Brain microvascular endothelial cell (primary cell): ENCODE data around the gene CCDC93.

Source experiments
- DNase-seq: peaks from one replicate; pipeline ENCODE4 v3.0.0-alpha.2; 2020
- H3K27ac ChIP-seq: fragments of 250-450 bp; sonication (Bioruptor Pico); 2 replicates; pipeline ENCODE4 v1.5.1; 2020; ENCODE audit warnings: mild to moderate bottlenecking, moderate library complexity
- H3K27me3 ChIP-seq: fragments of 250-450 bp; sonication (Bioruptor Pico); replicated peaks from 2 replicates; pipeline ENCODE4 v1.5.1; 2020; ENCODE audit warnings: mild to moderate bottlenecking
- H3K36me3 ChIP-seq: fragments of 250-450 bp; sonication (Bioruptor Pico); replicated peaks from 2 replicates; pipeline ENCODE4 v1.5.1; 2020; ENCODE audit warnings: mild to moderate bottlenecking
- H3K4me3 ChIP-seq: 2 replicates; pipeline ENCODE4 v1.5.1; 2011; ENCODE audit warnings: low read depth, mild to moderate bottlenecking, control low read depth, low read length, moderate library complexity
- in situ Hi-C: cut with HindIII; loops from 2 replicates; pipeline ENCODE4 v1.10.0; 2017; ENCODE audit warnings: low sequenced_read_pairs, low pct_ligation_motif_present
- TF ChIP-seq, protein P1 (sequence below): IDR thresholded peaks from 2 replicates; pipeline ENCODE4 v1.5.1; 2011; ENCODE audit warnings: low read depth, mild to moderate bottlenecking, moderate library complexity, low read length, control low read depth, inconsistent platforms; ENCODE audit errors: missing control alignments

CCDC93 gene

DNA sequence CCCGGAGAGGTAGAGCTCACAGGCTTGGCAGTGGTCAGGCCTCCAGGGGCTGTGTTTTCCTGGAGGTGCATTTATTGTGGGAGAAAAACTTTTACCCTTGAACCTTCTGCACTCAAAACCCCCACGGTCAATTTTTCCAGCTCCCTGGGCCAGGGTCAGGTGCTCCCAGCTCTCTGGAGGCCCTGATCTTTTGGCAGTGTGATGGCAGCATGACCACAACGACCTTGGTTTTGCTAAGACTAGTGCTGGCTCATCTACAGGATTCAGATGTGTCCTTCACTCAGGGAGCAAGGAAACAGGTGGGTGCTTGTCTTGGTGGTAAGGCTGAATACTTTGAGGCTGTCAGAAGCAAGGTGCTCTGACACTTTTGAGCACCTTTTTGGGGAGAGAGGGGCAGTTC, 92.3 kb downstream of the CCDC93 start:
- DNase-seq: no peak
- in situ Hi-C loops: no loop called here
- H3K4me3 ChIP-seq: no peak overlapping the region
- H3K27ac ChIP-seq: no peak overlapping the region
- TF ChIP-seq, protein P1, sequence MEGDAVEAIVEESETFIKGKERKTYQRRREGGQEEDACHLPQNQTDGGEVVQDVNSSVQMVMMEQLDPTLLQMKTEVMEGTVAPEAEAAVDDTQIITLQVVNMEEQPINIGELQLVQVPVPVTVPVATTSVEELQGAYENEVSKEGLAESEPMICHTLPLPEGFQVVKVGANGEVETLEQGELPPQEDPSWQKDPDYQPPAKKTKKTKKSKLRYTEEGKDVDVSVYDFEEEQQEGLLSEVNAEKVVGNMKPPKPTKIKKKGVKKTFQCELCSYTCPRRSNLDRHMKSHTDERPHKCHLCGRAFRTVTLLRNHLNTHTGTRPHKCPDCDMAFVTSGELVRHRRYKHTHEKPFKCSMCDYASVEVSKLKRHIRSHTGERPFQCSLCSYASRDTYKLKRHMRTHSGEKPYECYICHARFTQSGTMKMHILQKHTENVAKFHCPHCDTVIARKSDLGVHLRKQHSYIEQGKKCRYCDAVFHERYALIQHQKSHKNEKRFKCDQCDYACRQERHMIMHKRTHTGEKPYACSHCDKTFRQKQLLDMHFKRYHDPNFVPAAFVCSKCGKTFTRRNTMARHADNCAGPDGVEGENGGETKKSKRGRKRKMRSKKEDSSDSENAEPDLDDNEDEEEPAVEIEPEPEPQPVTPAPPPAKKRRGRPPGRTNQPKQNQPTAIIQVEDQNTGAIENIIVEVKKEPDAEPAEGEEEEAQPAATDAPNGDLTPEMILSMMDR: no peak
- H3K27me3 ChIP-seq: no peaks in the 10 kb centered on the region
- H3K36me3 ChIP-seq: peaks cover 61% of the 10 kb centered on the region

DNA sequence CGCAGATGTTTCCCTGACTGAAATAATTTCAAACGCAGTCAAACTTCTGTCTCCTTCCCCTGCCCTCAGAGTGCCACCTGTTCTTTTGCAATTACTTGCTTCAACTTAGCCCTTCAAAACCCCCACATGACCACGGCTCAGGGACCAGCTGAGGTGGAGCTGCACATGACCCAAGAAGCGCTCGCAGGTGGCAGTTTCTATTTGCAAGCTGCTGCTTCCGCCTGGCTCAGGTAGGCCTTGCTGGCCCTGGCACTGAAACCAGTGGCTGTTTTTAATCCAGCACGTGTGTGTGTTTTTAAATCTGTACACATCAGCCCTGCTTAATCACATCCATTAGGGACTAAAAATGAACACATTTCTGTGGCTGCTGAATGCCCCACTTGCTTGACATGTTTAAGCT, 95.3 kb downstream of the CCDC93 start:
- H3K27me3 ChIP-seq: no peaks in the 10 kb centered on the region
- TF ChIP-seq, protein P1: no peak
- no peak overlapping the region for H3K27ac ChIP-seq
- H3K36me3 ChIP-seq: peaks cover 55% of the 10 kb centered on the region
- DNase-seq: no peak
- no peak overlapping the region for H3K4me3 ChIP-seq
- in situ Hi-C loops: no loop called here

DNA sequence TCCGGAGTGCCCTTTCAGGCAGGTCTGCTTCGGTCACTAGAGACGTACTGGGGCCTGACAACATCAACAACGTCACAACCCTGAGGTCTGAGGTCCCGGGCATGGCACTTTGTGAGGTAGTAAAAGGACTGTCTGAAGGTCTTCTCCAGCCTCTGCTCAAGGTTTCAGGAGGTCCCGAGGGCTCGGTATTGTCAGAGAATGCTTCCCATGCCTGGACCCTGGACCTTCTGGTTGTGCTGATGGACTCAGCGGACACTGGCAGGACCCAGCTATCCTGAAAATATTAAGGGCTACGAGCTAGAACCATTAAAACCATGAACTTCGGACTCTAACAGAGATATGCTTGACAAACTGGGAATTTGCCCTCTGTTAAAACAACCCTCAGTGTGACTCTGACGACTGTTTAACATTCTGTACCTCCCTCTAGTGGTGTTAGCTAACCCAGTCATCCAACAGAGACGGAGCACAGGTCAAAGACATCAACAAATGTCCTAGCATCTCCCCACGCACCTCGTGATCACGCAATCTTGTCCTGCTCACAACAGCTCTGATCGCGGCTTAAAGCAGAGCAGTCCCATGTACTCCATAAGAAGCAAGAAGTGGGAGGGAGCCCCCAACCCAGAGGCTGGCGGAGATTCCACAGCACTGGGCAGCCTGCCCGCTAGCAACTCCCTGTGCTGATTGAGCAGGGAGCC, 96.5 kb downstream of the CCDC93 start:
- DNase-seq: no peak
- no peak overlapping the region for H3K27ac ChIP-seq
- H3K27me3 ChIP-seq: no peaks in the 10 kb centered on the region
- TF ChIP-seq, protein P1: peak; percentile 57
- peaks cover 47% of the 10 kb centered on the region for H3K36me3 ChIP-seq
- no peak overlapping the region for H3K4me3 ChIP-seq
- in situ Hi-C loops: no loop called here

DNA sequence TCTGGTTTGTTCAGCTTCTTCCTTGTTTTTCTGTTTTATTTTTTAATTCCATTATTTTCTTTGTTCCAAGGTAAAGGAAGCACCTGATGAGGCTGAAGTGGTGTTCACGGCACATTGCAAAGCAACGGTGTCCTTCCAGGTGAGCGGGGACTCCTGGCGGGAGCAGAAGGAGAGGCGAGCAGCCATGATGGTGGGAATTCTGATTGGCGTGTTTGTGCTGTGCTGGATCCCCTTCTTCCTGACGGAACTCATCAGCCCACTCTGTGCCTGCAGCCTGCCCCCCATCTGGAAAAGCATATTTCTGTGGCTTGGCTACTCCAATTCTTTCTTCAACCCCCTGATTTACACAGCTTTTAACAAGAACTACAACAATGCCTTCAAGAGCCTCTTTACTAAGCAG, 110.9 kb downstream of the CCDC93 start:
- H3K4me3 ChIP-seq: no peak overlapping the region
- no peak for DNase-seq
- H3K27ac ChIP-seq: no peak overlapping the region
- in situ Hi-C loops: no loop called here
- no peaks in the 10 kb centered on the region for H3K36me3 ChIP-seq
- TF ChIP-seq, protein P1: no peak
- no peaks in the 10 kb centered on the region for H3K27me3 ChIP-seq

DNA sequence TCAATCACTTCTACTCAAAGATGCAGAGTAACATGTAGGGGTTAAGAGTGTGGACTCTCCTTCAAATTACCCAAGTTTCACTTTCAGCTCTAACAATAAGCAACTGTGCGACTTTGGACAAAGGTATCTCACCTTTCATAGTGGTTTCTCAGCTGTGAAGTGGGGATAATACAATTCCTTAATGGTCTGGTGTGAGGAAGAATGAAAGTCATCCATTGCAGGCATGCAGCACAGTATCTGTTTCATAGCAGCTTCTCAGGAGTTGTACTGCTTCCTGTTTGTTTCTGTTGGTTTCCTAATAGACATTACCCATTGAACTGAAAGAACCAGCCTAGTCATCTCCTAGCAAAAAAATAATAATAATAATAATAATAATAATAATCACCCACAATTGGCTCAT, 125.0 kb downstream of the CCDC93 start:
- no peaks in the 10 kb centered on the region for H3K27me3 ChIP-seq
- no peak for DNase-seq
- TF ChIP-seq, protein P1: no peak
- no peak overlapping the region for H3K4me3 ChIP-seq
- in situ Hi-C loops: no loop called here
- H3K36me3 ChIP-seq: no peaks in the 10 kb centered on the region
- no peak overlapping the region for H3K27ac ChIP-seq

DNA sequence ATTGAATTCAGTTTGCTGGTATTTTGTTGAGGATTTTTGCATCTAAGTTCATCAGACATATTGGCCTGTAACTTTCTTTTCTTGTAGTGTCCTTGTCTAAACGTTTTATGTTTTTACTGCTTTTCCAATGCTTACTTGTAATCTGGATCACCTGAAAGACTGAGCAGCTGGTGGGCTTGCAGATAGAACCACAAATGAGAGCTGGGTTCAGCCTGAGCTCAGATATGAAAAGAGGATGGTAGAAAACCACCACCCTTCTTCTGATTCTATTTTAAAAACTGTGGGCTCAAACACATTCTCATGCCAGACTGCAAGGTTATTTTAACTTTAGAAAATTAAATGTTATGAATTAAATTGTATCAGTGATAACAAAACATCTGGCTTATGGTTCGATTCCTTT, 128.6 kb downstream of the CCDC93 start:
- in situ Hi-C loops: no loop called here
- TF ChIP-seq, protein P1: no peak
- no peak overlapping the region for H3K27ac ChIP-seq
- H3K4me3 ChIP-seq: no peak overlapping the region
- H3K27me3 ChIP-seq: no peaks in the 10 kb centered on the region
- no peak for DNase-seq
- no peaks in the 10 kb centered on the region for H3K36me3 ChIP-seq
